DLD1 (cell line): ENCODE measurements around the gene BOD1L1.

Experiments used
- in situ Hi-C: cut with HindIII; loops from 2 replicates; pipeline ENCODE4 v1.10.0; 2017; ENCODE audit warnings: low sequenced_read_pairs

Gene BOD1L1

DNA sequence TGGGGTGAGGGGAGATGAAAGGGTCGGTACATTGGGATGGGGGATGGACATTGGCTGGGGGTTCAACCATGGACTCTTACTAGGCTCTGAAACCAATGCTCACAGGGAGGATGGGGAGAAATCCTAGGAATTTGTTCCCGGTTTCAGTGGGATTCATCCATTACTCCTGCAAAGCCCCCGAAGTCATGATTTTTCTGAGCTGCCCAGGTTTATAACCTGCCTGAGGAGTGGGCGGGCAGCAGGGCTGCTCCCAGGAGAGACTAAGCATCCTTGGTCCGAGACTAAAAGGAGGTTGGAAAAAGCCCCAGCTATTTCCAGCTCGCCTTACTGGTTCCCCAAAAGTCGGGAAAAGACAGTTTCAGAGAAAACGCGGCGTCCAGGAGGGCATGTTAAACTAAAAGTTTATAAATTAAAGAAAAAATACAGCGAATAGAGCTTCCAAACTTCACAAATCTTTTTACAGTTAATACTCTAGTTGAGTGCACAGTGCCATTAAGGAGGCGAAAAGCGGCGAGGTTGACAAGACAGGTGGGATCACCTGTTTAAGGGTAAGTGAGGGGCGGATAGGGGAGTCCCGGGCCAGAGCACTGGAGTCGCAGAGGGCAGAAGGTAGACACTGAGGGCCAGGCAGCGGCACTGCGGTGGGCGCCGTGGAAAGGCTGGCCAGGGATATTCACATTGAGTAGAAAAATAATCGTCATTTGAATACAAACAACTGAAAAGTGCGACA lies 86.9 kb downstream of the BOD1L1 start:
- in situ Hi-C loops = no loop called here

DNA sequence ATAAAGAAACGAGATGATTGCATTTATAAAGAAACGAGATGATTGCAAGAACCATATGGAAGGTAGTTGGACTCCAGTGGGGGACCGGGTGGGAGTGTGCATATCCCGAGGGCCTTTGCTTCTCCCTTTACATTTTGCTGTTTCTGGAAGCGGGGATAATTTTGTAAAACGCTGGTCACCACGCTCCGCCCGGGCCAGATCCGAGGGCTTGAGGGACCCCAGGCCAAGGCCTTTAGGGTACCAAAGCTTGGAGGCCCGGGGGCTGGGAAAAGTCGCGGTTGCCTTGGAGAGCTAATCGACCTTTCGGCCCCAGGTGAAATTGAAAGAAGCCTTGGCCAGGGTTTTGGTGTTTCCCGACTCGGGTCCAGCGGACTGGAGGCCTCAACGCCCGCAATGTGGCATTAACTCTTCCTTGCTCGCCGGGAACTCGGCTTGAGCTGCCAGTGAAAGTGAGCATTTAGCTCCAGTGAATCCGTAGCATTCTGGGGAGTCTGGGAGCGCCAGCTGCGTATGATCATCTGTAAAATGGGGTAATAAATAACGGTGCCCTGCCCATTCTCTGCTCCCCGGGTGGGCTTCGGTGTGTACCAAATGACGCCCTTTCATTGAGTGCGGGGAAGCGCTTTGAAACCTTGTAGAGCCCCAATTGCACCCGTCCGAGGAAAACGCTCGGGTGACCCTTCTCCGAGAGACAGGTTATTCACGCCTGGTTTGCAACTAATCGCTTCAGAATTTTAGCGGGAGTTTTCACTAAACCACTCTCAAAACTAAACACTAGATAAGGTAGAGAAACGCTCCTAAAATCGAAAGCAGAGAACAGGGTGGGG lies 87.7 kb downstream of the BOD1L1 start:
- in situ Hi-C loops = no loop called here

DNA sequence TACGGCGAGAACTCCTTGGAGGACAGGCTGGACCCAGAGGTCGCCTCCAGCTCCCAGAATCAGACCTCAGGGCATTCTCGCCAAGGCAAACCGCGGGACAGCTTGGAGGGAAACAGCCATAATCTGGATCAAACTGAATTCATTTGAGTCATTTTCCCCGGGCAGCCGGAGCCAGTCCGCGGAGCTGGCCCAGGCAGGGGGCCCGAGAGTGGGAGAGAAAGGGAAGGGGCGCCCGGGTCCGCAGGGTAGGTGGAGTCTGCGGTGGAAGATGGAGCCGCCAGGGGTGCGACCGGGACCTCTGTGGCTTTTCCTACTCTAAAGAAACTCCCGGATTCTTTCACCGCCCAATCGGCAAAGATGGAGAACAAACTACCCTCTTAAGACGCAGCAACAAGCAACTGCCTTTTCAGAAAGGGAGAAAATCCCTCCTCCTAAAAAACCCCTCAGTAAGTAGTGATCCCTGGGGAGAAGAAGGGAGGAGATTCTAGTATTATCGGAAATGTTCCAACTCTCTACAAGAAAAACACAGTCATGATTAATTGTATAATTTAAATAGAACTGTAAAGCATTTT lies 88.4 kb downstream of the BOD1L1 start:
- in situ Hi-C loops = no loop called here

GRCh38 chr4:13538427-13538973 lies 89.0 kb downstream of the BOD1L1 start:
- in situ Hi-C loops = no loop called here

DNA sequence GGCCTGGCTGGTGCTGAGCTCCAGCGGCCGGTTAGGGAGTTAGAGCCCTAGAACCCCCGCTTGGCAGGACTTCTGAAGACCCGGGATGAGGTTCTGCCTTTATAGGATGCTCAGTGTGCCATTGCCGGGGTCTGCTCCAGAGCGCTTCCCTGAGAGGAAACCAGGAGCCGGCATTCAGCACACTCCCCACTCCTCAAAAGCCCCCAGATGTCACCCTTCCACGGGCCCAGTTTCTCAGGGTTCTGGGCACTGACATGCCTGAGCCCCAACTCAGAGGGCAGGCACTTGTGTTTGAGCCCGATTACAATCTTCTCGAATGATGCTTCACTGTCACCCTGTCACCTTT lies 89.7 kb downstream of the BOD1L1 start:
- in situ Hi-C loops = no loop called here

DNA sequence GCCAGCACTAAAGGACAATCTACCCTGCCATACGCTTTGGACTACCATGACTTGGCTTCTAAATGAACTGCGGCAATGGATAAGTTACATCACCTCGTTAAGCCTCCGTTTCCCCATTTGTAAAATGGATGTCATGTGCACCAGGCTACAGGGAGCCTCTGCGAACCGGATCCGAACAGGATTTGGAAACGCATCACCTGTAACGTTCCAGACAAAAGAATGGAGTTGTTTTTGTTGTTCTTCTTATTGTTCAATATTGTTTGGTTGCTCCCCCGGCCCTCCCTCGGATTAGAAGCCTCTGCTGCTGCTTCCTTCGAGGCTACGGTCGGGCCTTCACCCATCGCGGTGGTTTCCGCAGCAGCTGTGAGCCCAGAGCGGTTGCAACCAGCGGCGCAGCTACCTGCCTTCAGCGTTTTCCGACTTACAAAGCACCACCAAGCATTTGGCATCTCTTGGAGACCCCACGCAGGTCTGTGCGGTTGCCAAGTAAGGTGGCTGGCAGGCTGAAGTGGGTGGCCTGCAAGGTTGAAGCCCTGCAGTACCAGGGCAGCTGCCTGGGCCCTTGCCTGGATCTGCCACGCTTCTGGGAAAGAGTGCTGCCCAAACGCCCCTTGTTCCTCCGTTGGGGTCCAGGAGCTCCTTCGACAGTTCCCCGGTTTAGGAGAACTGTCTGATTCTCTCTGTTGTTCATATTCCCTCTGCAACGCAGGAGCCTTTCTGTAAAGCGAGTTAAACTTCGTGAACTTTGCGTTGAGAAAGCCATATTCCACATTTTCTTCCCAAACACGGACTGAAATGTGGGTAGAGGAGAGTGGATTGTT lies 90.3 kb downstream of the BOD1L1 start:
- in situ Hi-C loops = no loop called here

DNA sequence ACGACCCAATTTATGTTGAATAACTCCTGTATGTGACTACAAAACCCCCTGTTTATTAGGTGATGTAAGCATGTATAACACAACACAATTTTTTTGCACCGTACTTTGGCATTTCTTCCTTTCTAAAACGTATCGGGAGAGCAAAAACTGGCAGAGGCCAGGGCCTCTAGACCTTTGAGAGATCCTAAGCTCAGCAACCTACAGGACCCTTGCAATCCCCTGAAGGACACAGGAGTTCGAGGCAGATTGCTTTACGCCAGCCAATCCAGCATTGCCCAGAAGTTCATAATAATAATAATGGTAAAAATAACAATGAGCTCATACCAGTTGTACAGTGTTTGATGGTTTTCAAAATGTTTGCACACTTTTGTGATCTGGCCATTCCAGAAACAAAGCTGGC lies 90.9 kb downstream of the BOD1L1 start:
- in situ Hi-C loops = no loop called here

- in situ Hi-C loops = no loop called here
Observed at GRCh38 chr4:13535708-13536361, 91.7 kb downstream of the BOD1L1 start.

GRCh38 chr4:13535118-13535517 lies 92.4 kb downstream of the BOD1L1 start:
- in situ Hi-C loops = no loop called here

DNA sequence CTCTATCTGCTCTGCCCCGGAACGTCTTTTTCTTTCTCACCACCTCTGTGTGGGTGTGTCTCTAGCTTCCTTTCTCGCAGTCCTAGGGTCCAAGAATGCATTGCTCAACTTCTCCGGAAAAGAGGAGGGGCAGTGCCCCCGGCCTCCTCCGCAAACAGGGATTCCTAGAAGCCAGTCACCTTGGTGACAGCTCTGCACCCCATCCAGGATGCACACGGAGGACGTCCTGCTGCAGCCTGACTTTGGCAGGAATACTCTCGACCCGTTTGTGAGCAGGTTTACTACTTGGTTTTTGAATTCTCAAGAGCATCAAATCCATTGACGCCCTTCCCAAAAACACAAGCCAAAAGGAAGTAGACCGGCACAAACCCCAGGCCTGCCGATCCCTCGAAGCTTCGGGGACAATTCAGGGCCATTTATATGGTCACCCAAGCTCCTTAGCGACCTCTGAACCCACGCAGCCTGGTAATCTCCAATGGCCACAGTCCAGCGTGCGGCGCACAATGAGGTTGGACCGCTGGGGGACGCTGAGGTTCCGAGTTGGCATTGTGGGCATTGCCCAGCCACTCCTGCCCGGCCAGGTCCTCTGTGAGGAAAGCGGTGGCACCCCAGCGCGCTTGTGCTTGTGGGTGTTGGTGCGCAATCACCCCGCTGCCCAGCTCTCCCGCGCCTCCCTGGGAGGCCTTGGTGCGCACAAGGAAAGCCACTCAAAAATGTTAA lies 93.0 kb downstream of the BOD1L1 start:
- in situ Hi-C loops = no loop called here

GRCh38 chr4:13533670-13534343 lies 93.7 kb downstream of the BOD1L1 start:
- in situ Hi-C loops = no loop called here

- in situ Hi-C loops = no loop called here
Observed at GRCh38 chr4:13531625-13531998, 95.9 kb downstream of the BOD1L1 start.

- in situ Hi-C loops = no loop called here
Observed at GRCh38 chr4:13530823-13531624, 96.5 kb downstream of the BOD1L1 start.

DNA sequence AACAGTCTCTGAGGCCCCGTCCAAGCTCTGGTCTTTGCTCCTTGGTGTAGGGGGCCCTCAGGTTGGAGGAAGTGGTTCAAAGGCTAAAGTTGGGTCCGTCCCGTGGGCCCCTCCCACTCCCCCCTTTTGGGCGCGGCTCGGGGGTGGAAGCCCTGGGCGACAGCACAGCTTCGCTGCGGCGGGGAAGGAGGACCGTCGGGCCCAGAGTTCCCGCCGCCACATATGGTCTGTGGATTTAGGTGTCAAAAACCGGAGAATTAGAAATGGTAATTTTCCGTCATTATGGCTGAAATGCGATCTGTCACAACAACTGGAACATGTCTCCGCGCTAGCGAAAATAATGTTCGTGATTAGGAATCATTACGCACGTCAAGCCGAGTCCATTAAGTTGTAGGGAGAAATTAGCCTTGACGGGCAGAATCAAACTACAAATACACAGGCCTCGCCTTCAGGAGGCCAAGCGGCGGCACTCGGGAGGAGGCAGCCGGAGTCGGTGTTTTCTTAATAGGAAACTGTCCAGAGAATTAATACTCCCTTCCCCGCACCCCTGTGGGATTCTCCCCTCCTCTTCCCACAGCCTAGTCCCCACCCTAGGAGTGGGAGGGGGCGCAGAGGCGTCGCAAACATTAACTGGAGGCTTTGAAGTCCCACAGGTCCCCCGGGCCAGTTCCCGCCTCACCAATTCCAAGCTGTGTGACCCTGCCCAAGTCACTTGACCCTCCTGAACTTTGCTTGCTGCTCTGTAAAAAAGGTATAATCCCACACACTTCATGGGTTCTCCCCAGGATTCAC lies 98.2 kb downstream of the BOD1L1 start:
- in situ Hi-C loops = no loop called here

- in situ Hi-C loops = no loop called here
Observed at GRCh38 chr4:13528821-13529127, 98.8 kb downstream of the BOD1L1 start.

- in situ Hi-C loops = no loop called here
Observed at GRCh38 chr4:13527981-13528820, 99.3 kb downstream of the BOD1L1 start.
